HCT116 (cell line): ENCODE results near the gene FOXN3.

ENCODE experiments used
- CTCF ChIP-seq, 3 experiments: fragments of 200-600 bp in 1 of 3; sonication (generic) in 1 of 3; IDR thresholded peaks in 2 of 3; conservative IDR thresholded peaks in 1 of 3; 2 replicates each; pipeline ENCODE4 v1.5.1; 2012 to 2017; ENCODE audit warnings: low read depth in 2 of 3, low read length in 2 of 3, antibody characterized with exemption in 1 of 3, borderline replicate concordance in 1 of 3, control low read depth in 1 of 3, mild to moderate bottlenecking in 1 of 3, mixed read lengths in 1 of 3, mixed run types in 1 of 3, moderate library complexity in 1 of 3; ENCODE audit not compliant: insufficient read depth in 1 of 3
- EZH2 ChIP-seq: fragments of 200-600 bp; sonication (generic); IDR thresholded peaks from 2 replicates; pipeline ENCODE4 v1.6.1; 2017; ENCODE audit warnings: antibody characterized with exemption, mixed run types
- POLR2A ChIP-seq: IDR thresholded peaks from 2 replicates; pipeline ENCODE4 v1.7.0; 2011; ENCODE audit warnings: borderline replicate concordance; ENCODE audit not compliant: insufficient read depth, insufficient read length; ENCODE audit errors: extremely low read depth
- REST ChIP-seq: IDR thresholded peaks from 2 replicates; pipeline ENCODE4 v1.6.1; 2012; ENCODE audit warnings: low read depth
- SP1 ChIP-seq: IDR thresholded peaks from 2 replicates; pipeline ENCODE4 v1.6.1; 2012; ENCODE audit warnings: low read depth

GRCh38 chr14:89428546-89429198, 11.6 kb upstream of the FOXN3 start:
- no peak for TF ChIP-seq POLR2A
- TF ChIP-seq CTCF (IDR thresholded peaks at IDR 0.05 in 2 of 3, conservative IDR thresholded peaks at IDR 0.05 in 1 of 3; ENCODE audit: borderline replicate concordance in 1 of 3, insufficient read depth in 1 of 3, low read depth in 2 of 3, low read length in 2 of 3) = no peak
- TF ChIP-seq EZH2 = no peak
- TF ChIP-seq SP1 = no peak
- TF ChIP-seq REST = no peak
